ENCODE results near the gene RMND5B.
A peak's percentile ranks its signal among the peaks of the same experiment; 100 is the strongest.
"Not testable (repeated sequence)": the region's sequence is repeated elsewhere in the genome, so short reads cannot be mapped to it uniquely, and the experiment has no call there.

Gene RMND5B

GRCh38 chr5:178170455-178170854 is 39.6 kb downstream of the RMND5B start:
- DNase-seq (no peak), ATAC-seq (no peak)

GRCh38 chr5:178174456-178174855 is 43.6 kb downstream of the RMND5B start:
- DNase-seq (no peak), ATAC-seq (no peak)

GRCh38 chr5:178176791-178177190 is 46.0 kb downstream of the RMND5B start:
- DNase-seq (no peak), ATAC-seq (no peak)

GRCh38 chr5:178177569-178177968 is 46.8 kb downstream of the RMND5B start:
- ATAC-seq (no peak), DNase-seq (no peak)

GRCh38 chr5:178180141-178180863 is 49.5 kb downstream of the RMND5B start:
- ATAC-seq = no peak
- no peak for DNase-seq

- DNase-seq = no peak
- no peak for ATAC-seq
These were observed 51.5 kb downstream of the RMND5B start for GRCh38 chr5:178182158-178182876.

GRCh38 chr5:178186427-178186826 is 55.6 kb downstream of the RMND5B start:
- no peak for DNase-seq
- no peak for ATAC-seq

GRCh38 chr5:178187014-178187413 is 56.2 kb downstream of the RMND5B start, which contains the start of gene GMCL2:
GMCL2 (minus strand) TSS chr5:178187371; CDS start chr5:178187299, 72 bp downstream.
- DNase-seq (no peak), ATAC-seq (no peak)

- DNase-seq (no peak), ATAC-seq (no peak)
These were observed 58.6 kb downstream of the RMND5B start for GRCh38 chr5:178189433-178189832.

GRCh38 chr5:178191661-178192060 is 60.8 kb downstream of the RMND5B start:
- ATAC-seq (no peak), DNase-seq (no peak)

- ATAC-seq (no peak), DNase-seq (no peak)
These were observed 61.4 kb downstream of the RMND5B start for GRCh38 chr5:178192244-178192643.

GRCh38 chr5:178192787-178193186 is 62.0 kb downstream of the RMND5B start:
- ATAC-seq (no peak), DNase-seq (no peak)

GRCh38 chr5:178193251-178193809 is 62.5 kb downstream of the RMND5B start:
- ATAC-seq = no peak
- DNase-seq = no peak

GRCh38 chr5:178194026-178194425 is 63.2 kb downstream of the RMND5B start:
- DNase-seq (peak; percentile 24), ATAC-seq (peak; percentile 41)

GRCh38 chr5:178196281-178196812 is 65.5 kb downstream of the RMND5B start:
- no peak for DNase-seq
- no peak for ATAC-seq

- ATAC-seq = no peak
- no peak for DNase-seq
These were observed 66.2 kb downstream of the RMND5B start for GRCh38 chr5:178196986-178197385.

GRCh38 chr5:178198151-178198550 is 67.3 kb downstream of the RMND5B start:
- DNase-seq = not testable (repeated sequence)

GRCh38 chr5:178198706-178199105 is 67.9 kb downstream of the RMND5B start:
- ATAC-seq = no peak
- no peak for DNase-seq

More at GRCh38 chr5:178198151-178198550, 67.3 kb downstream of the RMND5B start:
- ATAC-seq = not testable (repeated sequence)

GRCh38 chr5:178199581-178200434 is 69.0 kb downstream of the RMND5B start:
- ATAC-seq = no peak
- DNase-seq = no peak
